Medulla oblongata (tissue), 1 donor: ENCODE results near the gene FRY.

Experiments used
- DNase-seq: peaks from one replicate; pipeline ENCODE4 v3.0.0-alpha.2; 2015; ENCODE audit errors: extremely low spot score

Gene FRY

GRCh38 chr13:32302461-32302860, 270.9 kb downstream of the FRY start:
- no peak for DNase-seq

DNA sequence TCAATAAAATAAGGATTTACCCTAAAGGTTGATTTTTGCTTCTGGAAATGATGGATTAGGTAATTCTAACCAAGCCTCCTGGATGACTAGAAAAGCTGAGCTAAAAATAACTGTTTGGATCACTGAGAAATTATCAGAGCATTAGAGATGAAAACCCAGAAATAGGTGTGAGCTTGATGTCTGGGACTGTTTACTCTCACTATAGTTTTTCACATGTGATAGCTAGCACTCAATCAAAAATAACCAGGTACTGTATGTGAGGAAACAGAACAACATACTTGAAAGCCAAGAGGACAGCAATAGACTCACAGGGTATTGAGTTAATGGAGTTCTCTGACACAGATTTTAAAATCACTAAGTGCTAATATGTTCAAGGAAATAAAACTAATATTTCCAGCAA, 274.1 kb downstream of the FRY start:
- no peak for DNase-seq

DNA sequence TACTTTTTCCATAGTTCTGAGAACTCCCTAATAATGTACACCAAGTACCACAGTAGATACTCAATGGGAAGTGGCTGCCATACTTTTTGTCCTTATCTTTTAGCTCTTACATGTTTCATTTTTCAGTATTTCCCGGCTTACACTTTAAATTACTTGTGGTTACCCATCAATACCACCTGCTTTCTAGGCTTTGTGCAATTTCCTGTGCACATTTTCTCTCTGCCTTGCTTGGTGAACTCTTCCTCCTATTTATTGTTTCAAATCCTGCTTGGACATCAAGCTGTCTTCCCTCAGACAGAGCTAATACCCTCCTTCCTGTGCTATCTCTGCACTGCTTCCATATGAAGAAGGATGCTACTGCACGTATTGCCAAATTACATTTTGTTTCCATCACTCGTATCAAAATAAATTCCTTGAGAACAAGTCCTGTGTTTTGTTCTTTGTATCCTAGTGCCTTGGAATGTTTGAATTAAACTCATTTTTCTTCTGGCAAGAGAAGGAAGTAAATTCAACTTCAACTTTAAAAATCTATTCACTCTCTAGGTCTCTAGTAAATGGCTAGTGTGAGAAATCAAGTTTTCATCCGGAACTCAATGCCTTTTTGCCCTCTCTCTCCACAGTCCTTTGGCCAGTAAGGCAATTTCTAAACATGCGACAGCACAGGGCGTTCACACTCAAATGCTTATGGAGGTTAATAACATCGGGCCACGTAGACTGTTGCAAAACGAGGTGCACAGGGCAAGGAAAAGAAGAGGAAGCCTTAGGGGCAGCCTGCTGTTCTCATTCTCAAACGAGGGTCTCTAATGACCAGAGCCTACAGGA, 277.9 kb downstream of the FRY start:
- no peak for DNase-seq

GRCh38 chr13:32310134-32310706, 278.6 kb downstream of the FRY start:
- peak; percentile 71 for DNase-seq

DNA sequence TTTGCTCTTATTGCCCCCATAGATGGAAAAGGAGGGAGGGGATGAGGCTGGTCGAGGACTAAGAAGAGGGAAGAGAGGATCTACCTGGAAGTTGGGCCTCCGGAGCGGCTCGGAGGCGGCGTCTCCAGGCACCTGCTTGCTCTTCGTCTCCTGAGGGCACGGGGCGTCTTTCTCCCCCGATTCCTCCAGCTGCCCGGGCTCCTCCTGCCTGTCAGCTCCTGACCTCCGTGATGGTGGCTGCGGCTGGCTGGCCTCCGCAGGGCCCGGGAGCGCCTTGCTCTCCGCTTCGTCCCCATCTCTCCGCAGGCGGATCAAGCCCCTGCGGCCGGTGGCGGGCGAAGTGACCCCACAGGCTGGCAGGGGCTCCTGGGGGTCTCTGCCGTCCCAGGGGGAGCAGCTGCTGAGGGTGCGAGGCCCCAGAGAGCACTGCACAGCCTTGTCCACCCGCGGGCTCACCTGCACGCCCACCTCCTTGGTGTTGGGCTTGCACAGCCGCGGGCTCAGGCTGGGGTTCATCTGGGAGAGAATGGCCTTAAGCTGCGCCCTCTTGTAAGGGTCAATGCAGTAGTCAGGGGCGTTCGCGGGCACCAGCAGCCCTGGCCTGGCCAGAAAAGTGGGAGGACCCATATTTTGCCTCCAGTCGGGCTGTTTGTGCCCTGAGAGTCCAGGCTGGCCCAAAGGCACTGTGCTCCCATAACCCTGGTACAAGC, 279.8 kb downstream of the FRY start:
- no peak for DNase-seq

DNA sequence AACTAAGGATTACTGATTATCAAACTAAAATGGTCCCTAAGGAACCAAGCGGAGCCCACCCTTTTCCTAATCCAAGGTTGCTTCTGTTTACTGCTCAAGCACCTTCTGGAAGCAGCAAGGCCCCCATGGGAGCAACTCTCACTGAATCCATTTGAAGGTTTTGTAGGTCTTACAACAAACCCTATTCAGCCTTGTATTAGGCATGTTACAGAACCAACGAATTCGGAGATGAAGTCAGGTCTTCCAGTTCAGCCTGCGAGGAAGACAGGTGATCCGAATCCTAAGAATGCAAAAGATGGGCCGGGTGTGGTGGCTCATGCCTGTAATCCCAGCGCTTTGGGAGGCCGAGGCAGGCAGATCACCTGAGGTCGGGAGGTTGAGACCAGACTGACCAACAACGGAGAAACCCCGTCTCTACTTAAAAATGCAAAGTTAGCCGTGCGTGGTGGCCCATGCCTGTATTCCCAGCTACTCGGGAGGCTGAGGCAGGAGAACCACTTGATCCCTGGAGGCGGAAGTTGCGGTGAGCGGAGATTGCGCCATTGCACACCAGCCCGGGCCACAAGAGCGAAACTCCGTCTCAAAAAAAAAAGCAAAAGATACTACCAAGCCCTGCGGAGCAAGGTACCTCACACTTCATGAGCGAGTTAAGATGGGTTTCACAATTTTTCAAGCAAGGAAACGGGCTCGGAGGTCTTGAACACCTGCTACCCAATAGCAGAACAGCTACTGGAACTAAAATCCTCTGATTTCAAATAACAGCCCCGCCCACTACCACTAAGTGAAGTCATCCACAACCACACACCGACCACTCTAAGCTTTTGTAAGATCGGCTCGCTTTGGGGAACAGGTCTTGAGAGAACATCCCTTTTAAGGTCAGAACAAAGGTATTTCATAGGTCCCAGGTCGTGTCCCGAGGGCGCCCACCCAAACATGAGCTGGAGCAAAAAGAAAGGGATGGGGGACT, 283.0 kb downstream of the FRY start:
- DNase-seq: peak; percentile 44

- peak; percentile 89 for DNase-seq
These were observed 283.9 kb downstream of the FRY start, which contains the start of the genes BRCA2 and ZAR1L for GRCh38 chr13:32315238-32316027. BRCA2 (plus strand) TSS chr13:32315508; CDS start chr13:32316461, 953 bp downstream. ZAR1L (minus strand) TSS chr13:32315363; CDS start chr13:32311925, 3,438 bp downstream.

GRCh38 chr13:32316028-32316339, 284.4 kb downstream of the FRY start:
- no peak for DNase-seq

GRCh38 chr13:32316501-32316900, 284.9 kb downstream of the FRY start:
- no peak for DNase-seq

DNA sequence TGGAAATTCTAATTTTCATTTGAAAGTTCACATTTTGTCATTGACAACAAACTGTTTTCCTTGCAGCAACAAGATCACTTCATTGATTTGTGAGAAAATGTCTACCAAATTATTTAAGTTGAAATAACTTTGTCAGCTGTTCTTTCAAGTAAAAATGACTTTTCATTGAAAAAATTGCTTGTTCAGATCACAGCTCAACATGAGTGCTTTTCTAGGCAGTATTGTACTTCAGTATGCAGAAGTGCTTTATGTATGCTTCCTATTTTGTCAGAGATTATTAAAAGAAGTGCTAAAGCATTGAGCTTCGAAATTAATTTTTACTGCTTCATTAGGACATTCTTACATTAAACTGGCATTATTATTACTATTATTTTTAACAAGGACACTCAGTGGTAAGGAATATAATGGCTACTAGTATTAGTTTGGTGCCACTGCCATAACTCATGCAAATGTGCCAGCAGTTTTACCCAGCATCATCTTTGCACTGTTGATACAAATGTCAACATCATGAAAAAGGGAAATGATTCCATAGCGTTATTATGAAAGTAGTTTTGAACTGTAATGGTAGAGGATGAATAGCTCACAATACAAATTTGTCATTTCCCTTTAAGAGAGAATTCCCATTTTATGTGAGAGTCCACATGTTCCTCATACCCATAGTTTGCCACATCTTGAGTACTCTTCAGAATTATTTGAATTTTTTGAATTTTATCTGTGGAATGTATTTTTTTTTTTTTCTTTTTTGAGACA, 286.3 kb downstream of the FRY start:
- DNase-seq: no peak

DNA sequence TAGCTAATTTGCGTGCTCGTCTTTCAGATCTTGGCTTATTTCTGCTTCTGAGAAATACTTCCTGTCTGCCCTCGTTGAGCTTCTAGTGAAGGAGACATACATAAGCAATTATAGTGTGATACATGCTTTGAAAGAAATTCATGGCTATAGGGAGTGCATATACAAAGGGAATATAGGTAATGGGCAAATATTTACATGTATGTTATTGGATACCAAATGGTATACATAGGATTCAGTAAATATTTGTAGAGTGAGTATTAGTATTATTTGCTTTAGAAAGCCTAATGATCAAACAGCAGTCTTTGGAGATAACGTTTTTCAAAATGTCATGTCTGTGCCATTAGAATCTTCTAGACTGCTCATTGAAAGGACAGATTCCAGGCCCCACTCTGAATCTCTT, 289.0 kb downstream of the FRY start:
- no peak for DNase-seq

- DNase-seq: no peak
These were observed 292.3 kb downstream of the FRY start for GRCh38 chr13:32323912-32324311.

DNA sequence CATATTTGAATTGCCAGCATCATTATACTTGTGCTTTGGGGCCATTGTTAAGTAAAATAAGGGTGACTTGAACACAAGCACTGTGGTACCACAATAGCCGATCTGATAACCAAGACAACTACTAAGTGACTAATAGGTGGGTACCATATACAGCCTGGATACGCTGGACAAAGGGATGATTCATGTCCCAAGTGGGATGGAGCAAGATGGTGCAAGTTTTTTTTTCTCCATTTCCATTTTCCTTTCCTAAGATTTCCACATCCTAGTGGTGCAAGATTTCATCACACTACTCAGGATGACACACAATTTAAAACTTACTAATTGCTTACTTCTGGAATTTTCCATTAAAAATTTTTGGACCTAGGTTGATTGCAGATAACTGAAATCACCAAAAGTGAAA, 298.9 kb downstream of the FRY start:
- DNase-seq: no peak

DNA sequence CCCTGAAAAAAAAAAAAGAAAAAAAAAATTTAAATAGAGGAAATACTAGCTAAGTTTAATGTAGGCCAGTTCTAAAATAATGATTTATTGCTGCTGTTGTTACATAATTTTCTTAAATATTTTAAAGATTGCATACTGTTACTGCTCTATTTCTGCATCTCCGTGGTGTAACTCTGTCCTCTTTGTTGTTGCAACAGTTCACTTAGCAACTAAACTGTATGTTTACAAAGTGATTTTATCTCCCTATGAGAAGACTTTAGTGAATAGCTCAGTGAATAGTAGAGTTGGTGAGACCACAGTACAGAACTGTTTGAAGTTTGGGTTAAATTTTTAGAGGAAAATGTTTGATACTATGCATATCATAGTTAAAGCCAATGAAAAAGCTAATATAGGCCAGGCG, 303.1 kb downstream of the FRY start:
- DNase-seq: no peak

GRCh38 chr13:32340914-32341313, 309.3 kb downstream of the FRY start:
- no peak for DNase-seq

DNA sequence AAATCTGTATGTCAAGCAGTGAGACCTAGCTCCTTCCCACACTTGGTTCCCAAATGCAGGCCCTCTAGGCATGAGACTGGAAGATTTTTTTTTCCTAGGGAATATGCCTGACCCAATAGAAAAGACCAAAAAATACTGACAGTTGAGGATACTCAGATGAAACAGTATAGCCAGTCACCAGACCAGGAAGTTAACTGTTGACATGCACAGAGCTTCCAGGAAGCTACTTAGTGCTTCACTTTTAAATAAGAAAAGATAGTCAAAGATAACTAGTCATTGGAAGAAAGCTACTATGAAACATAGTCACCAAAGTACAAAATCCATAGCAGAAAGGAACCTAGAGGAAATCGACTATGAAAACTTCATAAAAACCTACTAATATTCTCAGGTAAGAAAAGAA, 316.1 kb downstream of the FRY start:
- no peak for DNase-seq
